ENCODE results near the gene TMPRSS11E. TPM values are rescaled to one million over a fixed set of nuclear protein-coding genes. Genes with fewer than 3 reads are reported as not detected.

The TMPRSS11E gene
- total and polyA plus RNA-seq, 2 donors from 2014 or later = 0.24 to 2.3 TPM

GRCh38 chr4:68466751-68467150 lies 19.5 kb downstream of the TMPRSS11E start:
- Histone ChIP-seq H3K4me3 (ENCODE audit: low read length in 3 of 3) (no peak overlapping the region), H3K4me1 (ENCODE audit: control insufficient read depth in 2 of 3, insufficient read depth in 2 of 3, low read depth in 1 of 3, low read length in 3 of 3) (no peaks in the 10 kb centered on the region), H3K9me3 (ENCODE audit: control insufficient read depth in 2 of 3, insufficient read depth in 1 of 3, low read length in 3 of 3) (no peaks in the 10 kb centered on the region), H3K36me3 (ENCODE audit: control insufficient read depth in 2 of 3, insufficient read depth in 3 of 3, low read length in 3 of 3) (no peaks in the 10 kb centered on the region), H3K27ac (ENCODE audit: low read depth in 2 of 2, low read length in 2 of 2) (no peak overlapping the region), H3K27me3 (ENCODE audit: control insufficient read depth, insufficient read depth, low read length) (no peaks in the 10 kb centered on the region), H3K9ac (ENCODE audit: low read length in 3 of 3) (no peak overlapping the region)
- no peak for TF ChIP-seq CTCF (IDR thresholded peaks at IDR 0.05; ENCODE audit: borderline replicate concordance, extremely low read depth, insufficient read depth)
- intact Hi-C loops (cut with DNase I) = no loop called here
- FAIRE-seq (no peak), DNase-seq (no peak)

GRCh38 chr4:68469482-68469881 lies 22.2 kb downstream of the TMPRSS11E start:
- DNase-seq (no peak), FAIRE-seq (no peak)
- H3K27ac ChIP-seq (ENCODE audit: low read depth in 2 of 2, low read length in 2 of 2) = no peak overlapping the region

GRCh38 chr4:68476191-68476590 lies 28.9 kb downstream of the TMPRSS11E start:
- TF ChIP-seq CTCF (IDR thresholded peaks at IDR 0.05; ENCODE audit: borderline replicate concordance, extremely low read depth, insufficient read depth) = no peak
- H3K27ac ChIP-seq (ENCODE audit: low read depth in 2 of 2, low read length in 2 of 2) = no peak overlapping the region
- DNase-seq (no peak), FAIRE-seq (no peak)
- H3K36me3 ChIP-seq (ENCODE audit: control insufficient read depth in 2 of 3, insufficient read depth in 3 of 3, low read length in 3 of 3) = no peaks in the 10 kb centered on the region
- intact Hi-C loops (cut with DNase I) = no loop called here
- no peaks in the 10 kb centered on the region for H3K27me3 ChIP-seq (ENCODE audit: control insufficient read depth, insufficient read depth, low read length)
- no peaks in the 10 kb centered on the region for H3K9me3 ChIP-seq (ENCODE audit: control insufficient read depth in 2 of 3, insufficient read depth in 1 of 3, low read length in 3 of 3)
- no peak overlapping the region for H3K9ac ChIP-seq (ENCODE audit: low read length in 3 of 3)
- no peak overlapping the region for H3K4me3 ChIP-seq (ENCODE audit: low read length in 3 of 3)
- H3K4me1 ChIP-seq (ENCODE audit: control insufficient read depth in 2 of 3, insufficient read depth in 2 of 3, low read depth in 1 of 3, low read length in 3 of 3) = no peaks in the 10 kb centered on the region

More at GRCh38 chr4:68469482-68469881, 22.2 kb downstream of the TMPRSS11E start:
- Histone ChIP-seq H3K27me3 (ENCODE audit: control insufficient read depth, insufficient read depth, low read length) (no peaks in the 10 kb centered on the region), H3K9ac (ENCODE audit: low read length in 3 of 3) (no peak overlapping the region), H3K36me3 (ENCODE audit: control insufficient read depth in 2 of 3, insufficient read depth in 3 of 3, low read length in 3 of 3) (no peaks in the 10 kb centered on the region), H3K9me3 (ENCODE audit: control insufficient read depth in 2 of 3, insufficient read depth in 1 of 3, low read length in 3 of 3) (no peaks in the 10 kb centered on the region), H3K4me3 (ENCODE audit: low read length in 3 of 3) (no peak overlapping the region), H3K4me1 (ENCODE audit: control insufficient read depth in 2 of 3, insufficient read depth in 2 of 3, low read depth in 1 of 3, low read length in 3 of 3) (no peaks in the 10 kb centered on the region)
- intact Hi-C loops (cut with DNase I) = no loop called here
- no peak for TF ChIP-seq CTCF (IDR thresholded peaks at IDR 0.05; ENCODE audit: borderline replicate concordance, extremely low read depth, insufficient read depth)

- DNase-seq (peak in 1 of 5 donors; percentile 50), FAIRE-seq (no peak)
- Histone ChIP-seq H3K9ac (ENCODE audit: low read length in 3 of 3) (no peak overlapping the region), H3K27ac (ENCODE audit: low read depth in 2 of 2, low read length in 2 of 2) (no peak overlapping the region), H3K4me1 (ENCODE audit: control insufficient read depth in 2 of 3, insufficient read depth in 2 of 3, low read depth in 1 of 3, low read length in 3 of 3) (no peaks in the 10 kb centered on the region), H3K9me3 (ENCODE audit: control insufficient read depth in 2 of 3, insufficient read depth in 1 of 3, low read length in 3 of 3) (no peaks in the 10 kb centered on the region), H3K36me3 (ENCODE audit: control insufficient read depth in 2 of 3, insufficient read depth in 3 of 3, low read length in 3 of 3) (no peaks in the 10 kb centered on the region), H3K4me3 (ENCODE audit: low read length in 3 of 3) (no peak overlapping the region), H3K27me3 (ENCODE audit: control insufficient read depth, insufficient read depth, low read length) (no peaks in the 10 kb centered on the region)
- intact Hi-C loops (cut with DNase I) = no loop called here
- TF ChIP-seq CTCF (IDR thresholded peaks at IDR 0.05; ENCODE audit: borderline replicate concordance, extremely low read depth, insufficient read depth) = no peak
Measured at GRCh38 chr4:68489338-68489737, 42.1 kb downstream of the TMPRSS11E start.

All from kidney (tissue), 14 donors.